HG03520 (cell line): ENCODE measurements around the gene GPI.
"Not testable (repeated sequence)": the region's sequence is repeated elsewhere in the genome, so short reads cannot be mapped to it uniquely, and the experiment has no call there.

Experiments
- ATAC-seq: cut with Tn5 transposase; IDR thresholded peaks from one replicate; pipeline ENCODE4 v1.9.1; 2021; ENCODE audit warnings: mild to moderate bottlenecking, moderate library complexity; ENCODE audit not compliant: unreplicated experiment

GPI gene

DNA sequence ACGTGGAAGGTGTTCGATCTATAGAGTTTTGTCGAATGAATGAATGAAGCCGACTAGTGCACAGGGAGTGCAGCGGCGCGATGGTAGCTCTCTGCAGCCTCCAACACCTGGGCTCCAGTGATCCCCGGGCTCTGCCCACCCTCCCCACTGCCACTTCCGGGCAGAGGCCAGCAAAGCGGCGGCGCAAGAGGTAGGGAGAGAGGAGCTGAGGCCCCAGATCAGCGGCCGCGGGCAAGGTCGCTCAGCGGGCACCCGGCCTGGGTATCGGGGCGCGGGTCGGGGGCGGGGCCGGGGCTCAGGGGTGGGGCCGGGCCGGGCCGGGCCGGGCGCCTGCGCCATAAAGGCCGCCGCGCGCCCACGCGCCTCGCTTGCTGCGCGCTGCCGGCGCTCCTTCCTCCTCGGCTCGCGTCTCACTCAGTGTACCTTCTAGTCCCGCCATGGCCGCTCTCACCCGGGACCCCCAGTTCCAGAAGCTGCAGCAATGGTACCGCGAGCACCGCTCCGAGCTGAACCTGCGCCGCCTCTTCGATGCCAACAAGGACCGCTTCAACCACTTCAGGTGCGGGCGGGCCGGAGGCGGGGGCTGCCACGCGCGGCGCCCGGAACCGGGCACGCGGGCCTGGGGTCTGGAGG, at the start of gene GPI:
GPI (plus strand) TSS at position 367 of the 633 bp plus-strand sequence; CDS start at position 438, 71 bp downstream.
- peak; percentile 62 for ATAC-seq

DNA sequence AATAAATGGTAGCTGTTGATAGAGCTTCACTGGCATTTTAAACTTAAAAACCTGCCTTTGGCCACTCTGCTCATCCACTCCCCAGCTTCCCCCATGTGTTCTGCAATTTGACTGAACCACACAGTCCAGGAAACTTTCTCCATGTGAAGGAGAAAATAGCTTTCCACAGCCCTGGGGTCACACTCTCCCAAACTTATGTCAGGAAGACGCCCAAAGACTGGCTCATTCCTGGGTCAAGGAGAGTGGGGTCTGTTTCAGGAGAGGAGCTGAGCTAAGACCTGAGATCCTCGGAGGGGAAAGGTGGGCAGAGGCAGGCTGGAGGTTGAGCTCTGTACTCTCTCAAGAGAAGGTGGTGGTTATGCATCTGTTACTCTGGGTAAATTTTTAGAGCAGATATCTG, 48.7 kb upstream of the GPI start:
- ATAC-seq, result no peak

DNA sequence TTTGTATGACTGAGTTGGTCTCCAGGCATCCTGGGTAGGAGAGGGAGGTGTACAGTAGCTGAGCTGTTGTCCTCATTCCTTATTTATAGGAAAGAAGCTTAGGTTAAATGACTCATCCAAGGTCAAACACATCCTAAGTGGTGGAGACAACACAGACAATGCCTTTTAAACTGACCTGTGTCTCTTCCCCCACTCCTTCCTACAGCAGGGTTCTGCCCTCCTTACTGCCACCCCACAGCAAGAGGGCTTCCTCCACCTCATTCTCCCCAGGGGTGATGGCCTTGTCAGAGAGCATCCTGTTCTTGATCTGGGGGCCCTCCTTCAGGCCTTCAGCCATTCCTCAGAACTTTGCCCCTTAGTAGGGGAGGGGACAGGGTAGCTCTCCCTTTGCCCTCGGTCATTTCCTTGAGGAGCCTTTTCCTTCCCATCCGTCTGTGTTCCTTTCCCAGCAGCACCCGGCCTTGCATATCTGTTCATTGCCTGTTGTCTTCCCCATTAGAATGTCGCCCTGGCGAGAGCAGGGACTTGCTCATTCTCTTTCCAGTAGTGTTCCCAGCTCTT, 48.2 kb upstream of the GPI start:
- ATAC-seq, result no peak

DNA sequence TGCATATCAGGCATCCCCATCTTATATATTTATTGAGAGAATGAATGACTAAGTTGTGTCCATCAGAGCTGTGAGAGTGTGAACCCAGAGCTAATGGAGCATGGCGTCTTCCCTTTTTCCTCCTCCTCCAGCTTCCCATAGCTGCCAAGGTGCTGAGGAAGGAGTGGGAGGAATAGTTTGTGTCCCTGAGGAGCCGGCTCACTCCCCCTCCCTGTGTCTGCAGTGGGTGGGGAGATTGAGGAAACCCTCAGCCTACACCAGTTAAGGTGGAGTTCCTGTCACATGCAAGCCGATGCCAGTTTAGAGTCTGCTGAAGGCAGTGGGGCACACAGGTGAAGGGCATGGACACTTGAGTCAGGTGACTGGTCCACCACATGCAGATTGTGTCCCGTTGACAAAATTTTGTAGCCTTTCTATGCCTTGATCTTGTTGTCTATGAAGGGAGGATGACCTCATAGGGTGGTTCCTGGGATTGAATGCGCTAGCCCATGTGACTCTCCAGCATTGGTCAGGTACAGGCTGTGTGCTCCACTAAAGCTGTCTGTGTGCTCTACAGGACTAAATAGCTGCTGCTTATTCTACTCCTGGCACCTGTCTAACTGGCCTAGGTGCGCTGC, 47.6 kb upstream of the GPI start:
- ATAC-seq, result no peak

DNA sequence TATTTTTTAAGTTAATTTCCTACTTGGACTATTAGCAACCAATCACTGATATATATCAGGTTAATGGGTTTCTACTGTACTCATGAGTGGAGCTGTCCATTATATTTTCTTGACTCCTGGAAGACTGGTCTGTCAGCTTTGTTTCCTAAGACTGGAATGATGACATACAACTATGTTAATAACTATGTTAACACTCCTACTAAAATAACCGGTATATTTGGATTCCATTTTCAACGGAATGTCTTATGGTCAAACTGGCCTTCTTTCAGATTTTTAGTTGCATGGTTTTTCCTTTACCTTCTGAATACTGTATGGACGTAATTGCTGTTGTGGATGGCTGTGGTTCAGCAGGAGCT, 45.8 kb upstream of the GPI start:
- ATAC-seq, result no peak

DNA sequence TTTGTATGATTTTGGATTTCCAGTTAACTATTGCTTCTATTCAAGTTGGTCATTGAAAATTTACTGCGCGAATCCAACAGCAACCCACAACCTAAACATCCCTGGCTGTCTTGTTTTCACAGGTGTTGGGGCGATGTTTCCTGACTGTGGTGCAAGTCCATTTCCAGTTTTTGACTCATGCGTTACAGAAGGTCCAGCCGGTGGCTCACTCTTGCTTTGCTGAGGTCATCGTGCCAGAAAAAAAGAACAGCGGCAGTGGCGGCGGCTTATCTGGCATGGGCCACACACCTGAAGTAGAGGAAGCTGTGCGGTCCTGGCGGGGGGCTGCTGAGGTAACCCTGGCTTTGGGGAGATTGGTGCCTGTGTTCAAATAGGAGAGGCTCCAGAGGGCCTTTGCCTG, 45.2 kb upstream of the GPI start:
- ATAC-seq, result no peak

DNA sequence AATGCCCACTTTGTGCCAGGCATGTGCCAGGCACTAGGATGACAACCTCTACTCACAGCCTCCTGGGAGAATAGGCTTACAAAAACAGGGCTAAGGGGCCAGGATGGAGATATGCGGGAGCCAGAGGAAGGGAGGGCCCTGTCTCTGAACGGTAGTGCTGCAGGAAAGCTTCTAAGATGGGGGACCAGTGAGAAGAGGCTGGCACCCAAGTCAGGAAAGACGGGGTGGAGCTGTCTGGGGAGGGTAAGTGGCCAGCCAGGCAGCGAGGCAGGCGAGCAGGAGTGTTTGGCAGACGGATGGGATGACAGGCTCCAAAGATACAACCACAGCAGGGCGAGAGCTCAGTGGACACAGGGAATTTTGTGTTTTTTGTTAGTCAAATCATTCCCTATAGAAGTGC, 44.7 kb upstream of the GPI start:
- no peak for ATAC-seq

DNA sequence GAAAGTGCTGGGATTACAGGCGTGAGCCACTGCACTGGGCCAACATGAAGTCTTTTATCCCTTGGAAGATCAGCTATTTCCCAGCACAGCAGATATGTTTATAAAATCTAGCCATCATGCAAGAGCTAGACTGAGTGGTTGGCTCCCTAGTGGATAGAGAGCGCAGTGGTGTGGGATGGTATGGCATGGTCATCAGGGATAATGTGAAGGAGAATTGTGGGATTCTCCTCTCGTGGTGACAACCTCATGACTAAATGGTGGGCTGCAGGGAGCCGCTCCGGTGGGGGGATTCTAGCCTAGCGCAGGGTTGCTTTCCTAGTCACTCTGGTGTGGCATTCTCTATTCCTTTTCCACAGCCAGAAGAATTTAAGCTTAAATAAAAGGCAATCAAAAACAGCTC, 43.3 kb upstream of the GPI start:
- no peak for ATAC-seq

DNA sequence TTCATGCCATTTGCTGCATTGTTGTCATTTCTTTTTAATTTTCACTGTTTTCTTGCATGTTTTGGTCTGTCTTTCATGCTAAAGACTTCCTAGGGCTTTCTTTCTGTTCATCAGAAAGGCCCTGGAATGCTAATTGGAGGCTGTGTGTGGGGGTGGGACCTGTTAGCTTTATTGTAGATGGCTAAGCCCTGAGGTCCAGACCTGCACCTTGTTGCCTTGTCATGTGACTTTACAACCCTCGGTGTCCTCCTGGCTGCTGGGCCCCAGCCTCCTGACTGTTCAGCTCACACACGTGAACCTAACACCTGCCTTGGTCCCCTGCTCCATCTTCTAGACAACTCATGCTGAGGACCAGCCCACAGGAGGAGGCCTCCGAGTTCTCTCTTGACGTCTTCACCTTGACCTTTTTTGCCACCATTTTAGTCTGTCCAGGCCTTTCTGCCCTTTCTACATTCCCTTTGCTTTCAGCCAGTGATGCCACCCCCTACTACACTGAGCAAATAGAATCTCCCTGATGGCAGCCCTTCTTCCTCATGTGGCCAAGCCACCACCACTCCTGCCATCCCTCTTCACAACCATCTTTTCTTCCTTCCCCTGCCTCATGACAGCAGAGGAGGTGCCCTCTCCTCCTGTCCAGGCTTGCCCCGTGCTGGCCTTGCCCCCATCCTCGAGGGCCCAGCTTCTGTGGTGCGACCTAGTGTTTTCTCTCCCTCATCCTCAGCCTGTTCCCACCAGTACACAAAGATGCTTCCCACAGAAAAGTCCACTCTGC, 41.4 kb upstream of the GPI start:
- no peak for ATAC-seq

DNA sequence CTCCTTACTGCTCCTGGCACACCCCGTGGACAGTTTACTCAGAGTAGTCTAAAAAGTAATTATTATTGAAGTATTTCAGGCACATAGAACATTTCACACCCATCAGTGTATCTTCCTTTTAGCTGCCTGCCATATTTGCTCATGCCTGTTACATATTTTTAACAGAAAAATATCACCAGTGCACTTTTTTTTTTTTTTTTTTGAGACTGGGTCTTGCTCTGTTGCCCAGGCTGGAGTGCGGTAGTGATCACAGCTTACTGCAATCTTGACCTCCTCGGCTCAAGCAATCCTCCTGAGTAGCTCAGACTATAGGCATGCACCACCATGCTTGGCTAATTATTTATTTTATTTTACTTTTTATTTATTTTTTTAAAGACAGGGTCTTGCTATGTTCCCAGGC, 40.7 kb upstream of the GPI start:
- ATAC-seq, result no peak

DNA sequence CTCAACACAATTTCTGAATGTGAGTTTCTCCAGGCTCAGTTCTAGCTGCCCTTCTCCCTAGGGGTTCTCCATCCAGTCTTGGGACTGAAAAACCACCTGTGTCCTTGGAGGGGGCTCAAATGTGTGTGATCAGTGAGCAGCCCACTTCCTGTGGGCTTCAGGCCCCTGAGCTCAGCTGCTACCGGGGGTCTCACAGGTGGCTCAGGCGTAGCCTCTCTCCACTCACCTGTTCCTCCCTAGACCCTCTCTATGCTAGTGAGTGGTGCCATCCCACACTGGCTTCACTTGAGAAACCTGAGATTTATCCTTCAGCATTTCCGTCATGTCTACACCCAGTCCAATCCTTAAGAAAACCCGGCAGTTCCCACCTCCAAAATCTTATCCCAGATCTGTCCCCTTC, 39.8 kb upstream of the GPI start:
- ATAC-seq, result no peak

DNA sequence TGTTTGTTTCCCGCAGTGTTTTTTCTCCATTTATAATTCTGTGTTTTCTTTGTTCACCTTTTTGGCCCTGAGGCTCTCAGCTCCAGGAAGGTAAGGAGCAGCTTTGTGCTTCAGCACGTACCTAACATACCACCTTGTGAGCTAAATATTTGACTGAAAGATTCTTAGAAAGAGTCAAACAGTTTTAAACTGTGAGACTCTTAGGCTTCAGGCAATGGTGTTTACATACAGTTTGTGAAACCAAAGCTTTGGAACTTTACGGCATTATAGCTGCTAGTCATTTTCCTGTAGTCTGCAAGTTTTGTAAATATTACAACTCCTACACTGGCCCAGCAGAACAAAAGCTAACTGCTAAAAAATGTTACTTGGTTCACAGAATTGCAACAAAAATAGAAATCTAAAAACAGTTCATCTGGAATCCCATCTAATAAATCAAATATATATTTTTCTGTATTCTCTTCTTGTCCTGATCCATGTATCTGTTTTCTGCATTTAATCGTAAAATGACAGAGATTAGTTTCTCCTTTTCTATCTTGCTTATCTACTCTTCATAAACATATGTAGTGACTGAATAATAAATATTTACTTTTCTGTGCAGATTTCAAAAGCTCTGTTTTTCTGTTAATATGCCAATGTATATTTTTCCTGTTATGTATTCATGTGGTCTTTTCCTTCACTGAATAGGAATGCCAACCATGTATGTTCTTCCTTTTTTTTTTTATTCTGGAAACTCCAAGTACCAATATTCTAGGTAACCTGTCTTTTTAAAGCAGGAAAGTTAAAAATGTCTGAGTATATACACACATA, 38.8 kb upstream of the GPI start:
- no peak for ATAC-seq

DNA sequence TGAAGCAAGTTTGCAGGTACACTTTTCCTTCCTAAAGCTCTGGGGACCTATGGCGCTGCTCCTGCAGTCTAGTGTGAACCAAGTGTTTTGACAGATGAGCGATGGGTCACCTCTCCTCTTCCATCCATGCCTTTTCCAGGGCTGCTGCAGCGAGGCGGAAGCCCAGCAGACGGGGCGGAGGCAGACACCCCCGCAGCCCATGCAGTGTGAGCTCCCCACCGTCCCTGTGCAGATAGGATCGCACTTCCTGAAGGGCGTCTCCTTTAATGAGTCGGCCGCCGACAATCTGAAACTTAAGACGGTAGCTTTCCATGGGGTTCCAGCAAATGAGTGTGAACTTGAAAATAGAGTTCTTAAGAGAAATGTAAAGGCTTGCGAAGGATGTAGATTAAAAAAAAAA, 37.1 kb upstream of the GPI start:
- ATAC-seq, result no peak

DNA sequence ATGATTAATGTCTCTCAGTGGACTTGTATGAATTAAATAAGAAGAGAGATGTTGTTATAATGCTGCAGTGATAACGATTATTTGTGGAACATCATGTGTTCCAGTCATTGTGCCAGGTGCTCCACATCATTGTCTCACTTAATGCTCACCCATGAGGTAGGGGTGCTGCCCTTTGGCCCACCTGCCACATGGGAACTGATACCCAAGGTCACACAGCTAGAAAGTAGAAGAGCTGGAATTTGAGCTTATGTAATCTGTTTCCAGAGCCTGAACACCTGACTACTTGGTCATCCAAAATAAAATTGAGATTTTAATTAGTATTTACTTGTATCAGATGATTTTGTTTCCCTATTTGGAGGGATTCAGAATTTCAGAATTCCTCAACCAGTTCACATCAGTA, 36.0 kb upstream of the GPI start:
- no peak for ATAC-seq

DNA sequence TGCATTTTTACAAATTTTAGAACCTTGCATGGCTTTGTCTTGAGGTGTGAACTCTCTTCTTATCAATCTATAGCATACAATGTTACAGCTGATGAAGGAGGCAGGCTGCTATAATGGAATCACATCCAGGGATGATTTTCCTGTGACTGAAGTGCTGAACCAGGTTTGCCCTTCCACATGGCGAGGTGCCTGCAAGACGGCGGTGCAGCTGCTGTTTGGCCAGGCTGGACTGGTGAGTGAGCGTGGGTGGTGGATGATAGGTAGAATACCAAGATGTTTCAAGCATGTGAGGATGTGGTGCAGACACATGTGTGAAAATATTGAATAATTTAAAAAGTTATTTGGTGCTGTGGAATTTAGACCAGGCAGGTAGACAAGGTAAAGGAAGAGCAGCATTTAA, 34.9 kb upstream of the GPI start:
- ATAC-seq, result no peak

DNA sequence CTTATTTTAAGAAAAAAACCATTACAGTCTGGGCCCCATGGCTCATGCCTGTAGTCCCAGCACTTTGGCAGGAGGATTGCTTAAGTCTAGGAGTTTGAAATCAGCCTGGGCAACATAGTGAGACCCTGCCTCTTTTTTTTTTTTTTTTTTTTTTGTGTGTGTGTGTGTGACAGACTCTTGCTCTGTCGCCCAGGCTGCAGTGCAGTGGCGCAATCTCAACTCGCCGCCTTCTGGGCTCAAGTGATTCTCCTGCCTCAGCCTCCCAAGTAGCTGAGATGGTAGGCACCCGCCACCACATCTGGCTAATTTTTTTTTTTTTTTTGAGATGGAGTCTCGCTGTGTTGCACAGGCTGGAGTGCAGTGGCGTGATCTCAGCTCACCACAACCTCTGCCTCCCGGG, 34.4 kb upstream of the GPI start:
- not testable (repeated sequence) for ATAC-seq

DNA sequence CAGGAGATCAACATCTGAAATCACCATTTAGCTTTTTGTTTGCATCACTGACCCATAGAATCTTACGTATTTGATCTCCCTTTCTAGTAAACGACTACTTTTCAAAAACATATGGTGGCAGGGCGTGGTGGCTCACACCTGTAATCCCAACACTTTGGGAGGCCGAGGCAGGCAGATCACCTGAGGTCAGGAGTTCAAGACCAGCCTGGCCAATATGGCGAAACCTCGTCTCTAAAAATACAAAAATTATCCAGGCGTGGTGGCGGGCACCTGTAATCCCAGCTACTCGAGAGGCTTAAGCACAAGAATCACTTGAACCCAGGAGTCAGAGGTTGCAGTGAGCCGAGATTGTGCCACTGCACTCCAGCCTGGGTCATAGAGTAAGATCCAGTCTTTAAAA, 33.4 kb upstream of the GPI start:
- ATAC-seq, result not testable (repeated sequence)

DNA sequence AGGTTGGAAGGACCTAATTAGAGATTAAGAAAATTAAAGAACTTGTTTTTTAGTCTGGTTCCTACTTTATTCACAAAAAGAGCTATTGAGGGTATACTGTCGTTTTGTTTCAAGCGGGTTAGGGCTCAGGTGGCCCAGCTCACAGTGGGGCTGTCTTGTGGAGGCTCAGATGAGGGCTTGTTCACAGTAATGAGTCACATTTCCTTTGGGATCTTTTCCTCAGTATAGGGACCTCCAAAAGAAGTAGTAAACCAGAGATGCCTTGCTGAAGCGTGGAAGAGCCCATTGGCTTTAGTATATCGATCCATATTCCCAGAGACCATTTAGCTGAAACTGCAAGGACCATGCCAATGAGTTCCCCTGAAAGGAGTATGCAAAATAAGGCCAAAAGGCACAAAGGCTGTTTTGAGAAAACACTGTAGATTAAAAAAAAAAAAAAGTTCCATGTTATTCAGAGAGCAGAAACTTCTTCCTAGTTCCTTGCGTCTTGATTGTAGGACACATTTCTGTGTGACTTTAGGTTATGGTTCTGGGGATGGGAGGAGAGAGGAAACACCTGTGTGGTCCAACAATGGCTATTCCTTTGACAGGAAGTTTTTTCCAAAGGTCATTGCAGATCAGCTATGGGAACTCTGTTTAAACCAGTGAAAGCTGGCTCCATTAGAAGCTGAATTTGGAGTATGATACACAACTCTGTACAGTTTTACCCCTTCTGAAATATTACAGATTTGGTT, 32.8 kb upstream of the GPI start:
- no peak for ATAC-seq

DNA sequence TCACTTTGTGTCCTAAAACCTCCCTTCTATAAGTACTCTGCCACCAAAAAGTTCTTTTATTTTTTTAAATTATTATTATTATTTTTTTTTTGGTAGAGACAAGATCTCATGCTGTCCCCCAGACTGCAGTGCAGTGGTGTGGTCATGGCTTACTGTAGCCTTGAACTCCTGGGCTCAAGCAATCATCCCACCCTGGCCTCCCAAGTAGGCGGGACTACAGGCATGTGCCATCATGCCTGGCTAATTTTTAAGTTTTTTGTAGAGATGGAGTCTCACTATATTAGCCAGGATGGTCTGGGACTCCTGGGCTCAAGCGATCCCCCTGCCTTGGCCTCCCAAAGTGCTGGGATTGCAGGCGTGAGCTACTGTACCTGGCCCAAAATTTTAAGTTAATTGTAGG, 29.1 kb upstream of the GPI start:
- ATAC-seq, result no peak

DNA sequence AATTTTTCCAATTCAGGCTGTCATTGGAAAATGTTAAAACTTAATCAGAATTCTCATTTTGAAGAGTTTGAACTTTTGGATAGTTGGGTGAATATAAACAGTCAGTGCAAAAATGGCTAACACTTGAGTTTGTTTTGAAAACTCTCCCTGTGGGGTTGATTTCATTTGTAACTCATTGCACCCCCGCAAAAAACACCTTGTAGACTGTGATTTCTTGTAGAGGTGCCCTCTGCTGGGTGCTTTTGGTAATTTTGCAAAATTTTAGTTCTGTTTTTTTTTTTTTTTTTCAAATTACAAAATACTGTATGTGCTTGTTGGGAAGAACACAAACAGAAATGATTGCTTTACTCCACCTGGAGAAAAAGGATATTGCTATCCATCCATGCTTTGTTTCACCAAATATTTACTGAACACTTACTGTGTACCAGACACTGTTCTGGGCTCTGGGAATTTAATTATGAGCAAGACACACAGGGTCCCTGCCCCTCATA, 28.2 kb upstream of the GPI start:
- ATAC-seq, result no peak
